Measurements from ENCODE around the gene MMP20. TPM values are rescaled to one million over a fixed set of nuclear protein-coding genes. Genes with fewer than 3 reads are reported as not detected.

The MMP20 gene
- total and polyA plus RNA-seq, 2 of the 13 experiments (the other 11 are each of a cell fraction or from before 2014, with no cell fraction given): 0.05 TPM; not detected in 1

DNA sequence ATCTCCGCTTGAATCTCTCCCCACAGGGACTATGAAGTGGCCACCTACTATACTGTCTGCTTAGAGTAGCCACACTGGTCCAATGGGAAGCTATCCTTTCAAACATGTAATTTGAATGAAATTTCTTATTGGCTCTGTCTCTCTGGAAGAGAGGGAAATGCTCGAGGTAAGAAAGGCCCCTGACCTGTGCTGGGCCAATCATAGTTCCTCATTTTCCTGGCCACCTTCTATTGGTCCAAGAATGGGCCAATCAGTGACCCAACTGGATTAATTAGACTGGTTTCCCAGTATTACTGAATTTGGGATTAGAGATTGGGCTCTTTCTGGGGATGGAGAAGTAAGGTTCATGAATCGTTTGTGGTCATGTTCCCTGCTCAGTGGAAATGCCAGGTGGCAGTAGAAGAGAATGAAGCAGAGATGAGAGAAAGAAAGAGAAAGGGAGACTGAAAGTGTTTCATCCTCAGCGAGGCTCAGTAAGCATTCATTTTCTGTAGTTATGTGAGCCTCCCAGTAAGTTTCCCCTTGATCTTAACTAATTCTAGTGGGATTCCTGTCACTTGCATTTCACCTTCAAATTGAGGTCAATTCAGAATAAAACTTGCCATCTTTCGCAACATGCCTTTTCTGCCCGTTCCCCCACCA lies 8.4 kb upstream of the MMP20 start:
- no peaks in the 10 kb centered on the region; a peak in 2 of 5 replicates for H3K27me3 ChIP-seq (ENCODE audit: control insufficient read depth in 1 of 2, insufficient read depth in 2 of 2, low read length in 2 of 2)
- 61% methylated on average over 6 of the region's 6 CpGs for WGBS (ENCODE audit: low lambda C conversion rate)
- no peaks in the 10 kb centered on the region for H4K20me1 ChIP-seq (ENCODE audit: insufficient read depth, low read length)
- H3K4me2 ChIP-seq (ENCODE audit: low read depth, low read length): no peak overlapping the region
- H3K9ac ChIP-seq (ENCODE audit: insufficient read depth, low read depth, low read length): no peak overlapping the region
- no peaks in the 10 kb centered on the region for H3K9me3 ChIP-seq (ENCODE audit: low read length)
- H3K36me3 ChIP-seq (replicated peaks in 1 of 2; ENCODE audit: control insufficient read depth in 1 of 2, insufficient read depth in 2 of 2, low read length in 2 of 2): no peaks in the 10 kb centered on the region
- no peak for FAIRE-seq
- intact Hi-C loops (cut with micrococcal nuclease; ENCODE audit: unreplicated experiment): no loop called here
- no TSS peak for BruUV-seq (replicated peaks)
- H3K4me1 ChIP-seq (ENCODE audit: insufficient read depth, low read length): peaks cover 28% of the 10 kb centered on the region
- no peaks in the 10 kb centered on the region for H3K79me2 ChIP-seq (ENCODE audit: insufficient read depth, low read length)
- TF ChIP-seq SAP130 (CRISPR knock-in tag; IDR thresholded peaks at IDR 0.05; ENCODE audit: low read depth) (no peak), FOXO1 (CRISPR knock-in tag; IDR thresholded peaks at IDR 0.05) (no peak), FOXK1 (CRISPR knock-in tag; IDR thresholded peaks at IDR 0.05; ENCODE audit: borderline replicate concordance, low read depth) (no peak), ZSCAN12 (CRISPR knock-in tag; IDR thresholded peaks at IDR 0.05) (no peak), KLF11 (CRISPR knock-in tag; IDR thresholded peaks at IDR 0.05) (no peak), NFIC (IDR thresholded peaks at IDR 0.05; ENCODE audit: low read length) (no peak), SMC3 (IDR thresholded peaks at IDR 0.05; ENCODE audit: low read length) (no peak), CBX2 (IDR thresholded peaks at IDR 0.05; ENCODE audit: low read depth, low read length) (no peak), CBX2 (CRISPR knock-in tag; IDR thresholded peaks at IDR 0.05; ENCODE audit: low read depth) (no peak), GFI1 (CRISPR knock-in tag; IDR thresholded peaks at IDR 0.05; ENCODE audit: borderline replicate concordance) (no peak), ZNF549 (CRISPR knock-in tag; IDR thresholded peaks at IDR 0.05) (no peak), ZNF773 (CRISPR knock-in tag; IDR thresholded peaks at IDR 0.05; ENCODE audit: borderline replicate concordance) (no peak)
- TF ChIP-seq, protein P1, sequence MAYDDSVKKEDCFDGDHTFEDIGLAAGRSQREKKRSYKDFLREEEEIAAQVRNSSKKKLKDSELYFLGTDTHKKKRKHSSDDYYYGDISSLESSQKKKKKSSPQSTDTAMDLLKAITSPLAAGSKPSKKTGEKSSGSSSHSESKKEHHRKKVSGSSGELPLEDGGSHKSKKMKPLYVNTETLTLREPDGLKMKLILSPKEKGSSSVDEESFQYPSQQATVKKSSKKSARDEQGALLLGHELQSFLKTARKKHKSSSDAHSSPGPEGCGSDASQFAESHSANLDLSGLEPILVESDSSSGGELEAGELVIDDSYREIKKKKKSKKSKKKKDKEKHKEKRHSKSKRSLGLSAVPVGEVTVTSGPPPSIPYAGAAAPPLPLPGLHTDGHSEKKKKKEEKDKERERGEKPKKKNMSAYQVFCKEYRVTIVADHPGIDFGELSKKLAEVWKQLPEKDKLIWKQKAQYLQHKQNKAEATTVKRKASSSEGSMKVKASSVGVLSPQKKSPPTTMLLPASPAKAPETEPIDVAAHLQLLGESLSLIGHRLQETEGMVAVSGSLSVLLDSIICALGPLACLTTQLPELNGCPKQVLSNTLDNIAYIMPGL (CRISPR knock-in tag; IDR thresholded peaks at IDR 0.05; ENCODE audit: borderline replicate concordance in 1 of 2, low read depth in 1 of 2): no peak
- TF ChIP-seq, protein P2, sequence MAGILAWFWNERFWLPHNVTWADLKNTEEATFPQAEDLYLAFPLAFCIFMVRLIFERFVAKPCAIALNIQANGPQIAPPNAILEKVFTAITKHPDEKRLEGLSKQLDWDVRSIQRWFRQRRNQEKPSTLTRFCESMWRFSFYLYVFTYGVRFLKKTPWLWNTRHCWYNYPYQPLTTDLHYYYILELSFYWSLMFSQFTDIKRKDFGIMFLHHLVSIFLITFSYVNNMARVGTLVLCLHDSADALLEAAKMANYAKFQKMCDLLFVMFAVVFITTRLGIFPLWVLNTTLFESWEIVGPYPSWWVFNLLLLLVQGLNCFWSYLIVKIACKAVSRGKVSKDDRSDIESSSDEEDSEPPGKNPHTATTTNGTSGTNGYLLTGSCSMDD (CRISPR knock-in tag; IDR thresholded peaks at IDR 0.05): no peak
- TF ChIP-seq, protein P3, sequence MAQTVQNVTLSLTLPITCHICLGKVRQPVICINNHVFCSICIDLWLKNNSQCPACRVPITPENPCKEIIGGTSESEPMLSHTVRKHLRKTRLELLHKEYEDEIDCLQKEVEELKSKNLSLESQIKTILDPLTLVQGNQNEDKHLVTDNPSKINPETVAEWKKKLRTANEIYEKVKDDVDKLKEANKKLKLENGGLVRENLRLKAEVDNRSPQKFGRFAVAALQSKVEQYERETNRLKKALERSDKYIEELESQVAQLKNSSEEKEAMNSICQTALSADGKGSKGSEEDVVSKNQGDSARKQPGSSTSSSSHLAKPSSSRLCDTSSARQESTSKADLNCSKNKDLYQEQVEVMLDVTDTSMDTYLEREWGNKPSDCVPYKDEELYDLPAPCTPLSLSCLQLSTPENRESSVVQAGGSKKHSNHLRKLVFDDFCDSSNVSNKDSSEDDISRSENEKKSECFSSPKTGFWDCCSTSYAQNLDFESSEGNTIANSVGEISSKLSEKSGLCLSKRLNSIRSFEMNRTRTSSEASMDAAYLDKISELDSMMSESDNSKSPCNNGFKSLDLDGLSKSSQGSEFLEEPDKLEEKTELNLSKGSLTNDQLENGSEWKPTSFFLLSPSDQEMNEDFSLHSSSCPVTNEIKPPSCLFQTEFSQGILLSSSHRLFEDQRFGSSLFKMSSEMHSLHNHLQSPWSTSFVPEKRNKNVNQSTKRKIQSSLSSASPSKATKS (CRISPR knock-in tag; IDR thresholded peaks at IDR 0.05): no peak
- POLR2A ChIA-PET: no interaction called here
- no peak for ATAC-seq
- no peak overlapping the region for H2AFZ ChIP-seq (ENCODE audit: low read length)
- no peak overlapping the region for H3K27ac ChIP-seq (ENCODE audit: extremely low read length, insufficient read depth, low read length)
- CTCF ChIA-PET (ENCODE audit: low intra/inter-chr PET ratio, low total read pairs): no interaction called here
- no peak for DNase-seq (ENCODE audit: low spot score)
- no peak overlapping the region for H3K4me3 ChIP-seq (replicated peaks in 1 of 3; ENCODE audit: insufficient read depth in 1 of 3, low read depth in 2 of 3, low read length in 3 of 3)
- in situ Hi-C loops (cut with HindIII; ENCODE audit: extremely low pct_ligation_motif_present, low pct_unique_long_range_greater_than_20kb): no loop called here

All from HepG2 (cell line).